SU-DHL-6 (cell line): ENCODE measurements around the gene DNAAF8.

ENCODE experiments used
- CTCF ChIP-seq: fragments of 200-600 bp; sonication (generic); IDR thresholded peaks from one replicate; pipeline ENCODE4 v1.5.1; 2017; ENCODE audit warnings: antibody characterized with exemption, mild to moderate bottlenecking, low read length, moderate library complexity; ENCODE audit not compliant: insufficient read depth, poor library complexity, severe bottlenecking
- EZH2phosphoT487 ChIP-seq: fragments of 200-600 bp; sonication (generic), shearing (Covaris generic); conservative IDR thresholded peaks from 2 replicates; pipeline ENCODE4 v1.6.1; 2018; ENCODE audit warnings: mild to moderate bottlenecking, antibody characterized with exemption, low read length, moderate library complexity, mixed read lengths

- no peak for TF ChIP-seq CTCF
- TF ChIP-seq EZH2phosphoT487: no peak
Observed at GRCh38 chr16:4767872-4768548, 33.7 kb downstream of the DNAAF8 start.
